Activated CD8-positive, alpha-beta memory T cell treated with anti-CD3 and anti-CD28 coated beads for 36 hours (primary cell): ENCODE data around the gene PTPRM. TPM values are rescaled to one million over a fixed set of nuclear protein-coding genes. Genes with fewer than 3 reads are reported as not detected.

Experiments used
- CTCF ChIA-PET: fragments of 350-600 bp; sonication (Branson Sonifier 250); formaldehyde crosslinking; loops from one replicate; lab custom pipeline; 2021; ENCODE audit warnings: antibody characterized with exemption; lab: Charles Lee
- POLR2A ChIA-PET: fragments of 350-600 bp; sonication (Branson Sonifier 250); formaldehyde crosslinking; loops from one replicate; lab custom pipeline; 2021; ENCODE audit warnings: antibody characterized with exemption; lab: Charles Lee
- total RNA-seq, 2 experiments: library from RNA; stranded (reverse); gene quantifications; one replicate each; pipeline ENCODE4 v1.2.3, GENCODE V29; 2021

The PTPRM gene
- total RNA-seq, 2 experiments from 2014 or later = 3.5 to 4.1 TPM

DNA sequence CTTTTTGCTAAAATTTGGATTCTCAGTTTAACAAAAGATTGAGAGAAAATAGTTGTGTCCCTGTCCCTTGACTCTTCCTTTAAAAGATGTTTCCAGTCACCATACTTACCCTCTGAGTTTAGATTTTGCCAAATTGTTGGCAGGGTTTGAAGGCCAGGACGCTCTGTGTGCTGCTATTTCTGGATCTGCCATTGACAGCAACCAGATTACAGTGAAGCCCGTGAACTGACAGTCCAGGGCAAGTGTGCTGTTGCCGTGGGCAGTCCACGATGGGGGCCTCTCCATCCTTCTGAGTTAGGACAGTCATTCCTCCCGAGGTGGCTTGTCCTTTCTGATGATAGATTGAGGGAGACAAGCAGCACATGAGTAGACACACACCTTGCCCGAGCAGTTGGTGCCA lies 89.9 kb downstream of the PTPRM start:
- CTCF ChIA-PET = no interaction called here
- POLR2A ChIA-PET = no interaction called here

DNA sequence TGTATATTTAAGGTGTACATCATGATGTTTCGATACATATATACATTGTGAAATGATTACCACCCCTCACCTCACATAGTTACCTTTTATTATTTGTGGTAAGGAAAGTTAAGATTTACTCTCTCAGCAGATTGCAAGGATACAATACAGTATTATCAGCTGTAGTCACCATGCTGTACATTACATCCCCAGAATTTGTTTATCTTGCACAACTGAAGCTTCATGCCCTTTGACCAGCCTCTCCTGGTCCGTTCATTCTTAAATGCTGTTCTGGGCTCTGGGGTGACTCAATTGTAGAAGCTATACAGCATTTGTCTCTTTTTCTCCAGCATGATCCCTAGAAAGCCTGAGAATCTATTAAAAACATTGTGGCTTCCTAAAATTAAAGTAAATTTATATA lies 90.8 kb downstream of the PTPRM start:
- ChIA-PET POLR2A (no interaction called here), CTCF (no interaction called here)

DNA sequence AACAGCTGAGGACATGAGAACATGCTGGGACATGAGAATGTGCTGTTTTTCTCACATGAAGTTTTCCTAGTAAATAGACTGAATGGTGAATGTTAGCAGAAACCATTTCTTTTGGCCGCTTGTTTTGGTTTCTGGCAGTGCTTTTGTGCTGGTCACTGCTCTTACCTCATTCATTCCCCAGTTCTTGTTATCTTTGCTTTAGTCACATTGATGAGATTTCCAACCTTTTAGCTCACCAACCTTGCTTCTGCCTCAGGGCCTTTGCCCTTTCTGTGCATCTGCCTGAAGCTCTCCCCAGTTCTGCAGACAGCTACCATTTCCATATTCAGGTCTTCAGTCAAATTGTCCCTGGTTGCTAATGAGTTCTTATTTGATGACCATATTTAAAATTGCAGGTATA lies 91.6 kb downstream of the PTPRM start:
- ChIA-PET POLR2A (no interaction called here), CTCF (no interaction called here)

DNA sequence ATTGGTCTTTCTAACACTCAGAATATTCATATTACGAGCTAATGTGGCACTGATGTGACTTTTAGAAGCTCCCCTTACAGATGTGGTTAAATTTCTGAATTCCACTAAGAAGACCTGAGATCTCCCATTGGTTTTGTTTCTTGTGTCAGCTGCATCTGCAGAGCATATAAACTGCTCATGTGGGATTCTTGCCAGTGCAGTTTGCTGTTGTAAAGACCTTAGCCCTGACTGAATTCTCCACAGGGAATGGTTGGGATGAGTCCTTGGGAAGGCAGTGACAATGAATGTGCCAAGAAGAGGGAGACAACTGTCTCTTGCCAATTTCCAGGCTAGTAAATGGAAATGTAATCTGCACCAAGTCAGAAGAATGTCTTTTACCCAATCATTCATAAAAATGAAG lies 94.1 kb downstream of the PTPRM start:
- CTCF ChIA-PET = no interaction called here
- POLR2A ChIA-PET = no interaction called here

DNA sequence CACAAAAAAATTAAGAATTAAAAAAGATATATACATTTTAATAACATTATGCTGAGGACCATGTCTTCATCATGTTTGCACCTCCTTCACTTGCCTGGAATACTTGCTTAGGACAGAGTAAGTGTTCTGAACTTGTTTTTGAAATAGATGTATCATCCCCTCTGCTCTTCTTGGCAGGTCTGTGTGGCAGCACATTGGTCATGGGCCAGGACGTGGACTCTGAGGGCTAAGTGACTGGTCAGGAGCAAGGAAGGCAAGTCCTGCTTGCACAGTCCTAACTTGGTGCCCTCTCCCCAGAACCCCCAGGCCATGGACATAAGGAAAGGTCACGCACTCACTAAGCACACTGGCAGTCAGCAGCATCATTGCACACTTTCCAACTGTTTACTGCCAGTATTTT lies 95.8 kb downstream of the PTPRM start:
- ChIA-PET POLR2A (no interaction called here), CTCF (no interaction called here)

DNA sequence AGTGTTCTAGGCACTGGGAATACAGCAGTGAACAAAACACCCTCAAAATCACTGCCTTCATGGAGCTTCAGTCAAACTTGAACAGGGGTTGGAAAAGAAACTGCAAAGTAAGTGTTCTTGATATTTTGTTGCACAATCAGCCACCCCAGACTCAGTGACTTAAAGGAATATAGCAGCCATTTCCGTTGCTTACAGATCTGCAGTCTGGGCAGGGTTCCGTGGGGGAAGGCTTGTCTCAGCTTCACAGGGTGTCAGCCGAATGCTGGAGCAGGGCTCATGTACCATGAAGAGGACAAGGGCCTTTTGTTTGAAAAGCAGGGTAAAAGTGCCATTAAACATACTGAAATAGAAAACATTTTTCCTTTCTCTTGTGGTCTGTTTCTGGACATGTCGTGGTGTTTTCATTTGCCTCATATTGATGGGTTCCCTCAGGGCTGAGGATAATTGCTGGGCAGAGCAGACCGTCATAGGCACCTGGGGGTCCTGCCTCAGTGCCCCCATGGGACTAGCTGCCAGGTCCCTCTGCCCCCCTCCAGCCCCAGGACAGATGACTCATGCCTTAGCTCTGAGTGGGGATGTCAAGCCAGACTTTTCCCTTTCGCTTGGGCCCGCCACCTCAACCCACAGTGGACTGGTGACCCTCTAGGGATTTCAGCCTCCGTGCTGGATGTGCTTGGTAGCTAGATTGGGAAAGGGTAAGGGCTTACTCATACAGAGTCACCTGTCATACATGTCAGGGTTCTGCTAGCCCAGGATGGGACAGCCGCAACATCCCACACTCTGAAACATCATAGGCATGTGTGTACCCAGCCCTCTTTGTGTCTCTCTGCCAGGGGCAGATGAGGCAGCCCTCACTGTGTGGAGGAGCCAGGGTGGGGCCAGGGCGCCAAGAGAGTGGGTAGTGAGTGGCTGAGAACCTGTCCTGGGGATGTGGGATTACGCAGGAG lies 96.5 kb downstream of the PTPRM start:
- POLR2A ChIA-PET = no interaction called here
- CTCF ChIA-PET = no interaction called here

DNA sequence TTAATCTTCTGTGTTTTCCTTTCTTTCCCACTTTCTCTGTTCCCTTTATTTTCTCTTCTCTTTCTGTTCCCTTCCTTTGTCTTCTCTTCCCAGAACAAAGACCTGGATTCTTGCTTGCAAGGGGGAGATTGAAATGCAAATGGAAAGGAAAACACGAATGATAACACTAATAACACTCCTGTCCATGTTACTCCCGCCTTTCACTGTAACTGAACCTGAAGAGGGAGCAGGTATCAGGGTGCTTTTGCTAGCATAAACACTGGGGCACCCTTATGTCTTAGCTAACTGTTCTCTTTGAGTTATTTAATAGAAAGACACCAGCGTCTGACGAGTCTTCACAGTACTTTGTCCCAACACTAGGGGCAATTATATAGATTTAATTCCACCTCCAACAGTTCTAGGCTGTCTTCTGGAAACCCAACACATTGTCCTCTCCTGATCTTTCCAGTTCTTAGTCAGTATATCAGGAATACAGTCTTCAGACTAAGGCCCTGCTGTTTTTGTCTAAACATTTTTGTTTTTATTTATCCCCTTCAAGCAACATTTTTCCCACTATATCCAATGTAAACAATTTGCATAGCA lies 99.2 kb downstream of the PTPRM start:
- POLR2A ChIA-PET = no interaction called here
- CTCF ChIA-PET = no interaction called here

DNA sequence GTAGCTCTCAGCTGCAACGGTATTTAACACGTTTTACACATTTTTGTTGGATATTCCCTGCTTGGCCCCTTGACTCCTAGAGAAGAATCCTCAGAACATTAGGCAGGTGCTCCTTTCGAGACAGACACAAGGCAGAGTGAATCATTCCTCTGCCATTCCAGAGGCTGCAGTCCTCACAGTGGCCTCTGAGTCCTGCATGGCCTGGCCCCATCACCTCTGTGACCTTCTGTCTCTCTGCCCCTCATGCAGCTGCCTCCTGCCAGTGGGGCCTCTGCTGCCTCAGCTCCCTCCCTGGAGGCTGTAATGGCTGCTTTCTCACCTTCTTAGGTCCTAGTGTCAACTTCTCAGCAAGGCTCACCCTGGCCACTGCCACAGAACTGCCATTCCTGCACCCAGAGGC lies 101.3 kb downstream of the PTPRM start:
- CTCF ChIA-PET = no interaction called here
- POLR2A ChIA-PET = no interaction called here

DNA sequence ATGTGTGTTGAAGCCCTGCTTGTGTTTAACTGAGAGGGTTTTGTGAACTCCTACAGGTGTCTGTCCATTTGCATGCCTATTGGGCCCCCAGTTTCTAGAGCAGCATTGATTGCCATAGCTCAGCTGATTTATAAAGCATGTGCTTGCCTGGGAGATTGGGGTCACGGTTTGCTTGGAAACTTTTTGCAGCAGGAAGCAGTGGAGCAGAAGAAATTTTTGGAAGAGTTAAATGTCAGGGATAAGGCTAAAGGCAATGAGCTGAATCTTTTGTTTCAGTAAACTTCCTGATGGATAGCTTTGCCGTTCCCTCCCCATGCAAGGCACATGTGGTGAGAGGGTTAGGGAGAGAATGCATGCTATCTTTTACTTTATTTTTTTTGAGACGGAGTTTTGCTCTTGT lies 102.2 kb downstream of the PTPRM start:
- CTCF ChIA-PET = no interaction called here
- POLR2A ChIA-PET = no interaction called here

DNA sequence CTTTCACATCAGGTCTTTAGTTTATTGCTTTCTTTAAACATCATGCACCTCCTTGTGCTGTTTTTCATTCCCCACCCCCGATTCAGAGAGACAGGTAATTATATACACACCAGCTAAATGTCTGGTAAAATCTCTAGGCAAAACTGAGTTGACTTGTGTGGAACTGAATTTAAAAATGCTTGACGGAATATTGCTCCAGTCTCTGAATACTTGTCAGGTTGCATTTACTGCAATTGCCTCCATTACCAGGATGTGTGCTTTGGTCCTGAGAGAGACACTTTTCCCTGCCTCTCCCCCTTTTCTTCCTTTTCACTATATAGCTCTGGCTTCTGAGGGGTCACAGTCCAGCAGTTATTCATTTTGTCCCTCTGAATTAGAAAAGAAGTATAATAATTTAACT lies 104.0 kb downstream of the PTPRM start:
- ChIA-PET POLR2A (no interaction called here), CTCF (no interaction called here)

DNA sequence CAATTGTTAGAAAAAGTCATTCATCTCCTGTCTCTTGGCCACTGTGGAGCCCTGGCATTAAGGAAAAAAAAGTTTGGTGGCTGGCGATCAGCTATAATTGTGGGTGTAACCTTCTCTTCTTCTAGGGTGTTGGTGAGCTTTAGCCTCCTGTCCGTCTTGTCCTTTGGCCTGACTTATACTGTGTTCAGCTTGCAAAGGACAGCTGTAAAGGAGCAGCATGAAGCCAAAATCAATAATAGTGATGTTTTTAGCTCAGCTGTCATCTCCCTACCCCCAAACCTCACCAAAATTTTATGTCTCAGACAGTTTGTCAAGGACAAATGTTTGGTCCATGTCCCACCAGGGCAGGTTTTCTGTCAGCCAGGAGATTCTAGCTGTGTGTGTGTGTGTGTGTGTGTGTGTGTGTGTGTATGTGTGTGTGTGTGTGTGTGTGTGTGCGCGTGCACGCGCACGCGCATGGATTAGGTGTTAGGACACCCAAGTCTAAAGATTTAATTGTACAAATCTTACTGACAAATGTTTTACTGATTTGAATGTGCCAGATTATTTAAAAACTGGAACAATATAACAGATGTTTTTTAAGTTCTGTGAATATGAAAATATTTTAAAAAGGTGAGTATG lies 109.2 kb downstream of the PTPRM start:
- ChIA-PET POLR2A (no interaction called here), CTCF (interaction anchor here (0.5 kb wide), 1 partner anchor 11 kb away, joined by 3 read pairs; no protein-coding TSS in a partner anchor)

DNA sequence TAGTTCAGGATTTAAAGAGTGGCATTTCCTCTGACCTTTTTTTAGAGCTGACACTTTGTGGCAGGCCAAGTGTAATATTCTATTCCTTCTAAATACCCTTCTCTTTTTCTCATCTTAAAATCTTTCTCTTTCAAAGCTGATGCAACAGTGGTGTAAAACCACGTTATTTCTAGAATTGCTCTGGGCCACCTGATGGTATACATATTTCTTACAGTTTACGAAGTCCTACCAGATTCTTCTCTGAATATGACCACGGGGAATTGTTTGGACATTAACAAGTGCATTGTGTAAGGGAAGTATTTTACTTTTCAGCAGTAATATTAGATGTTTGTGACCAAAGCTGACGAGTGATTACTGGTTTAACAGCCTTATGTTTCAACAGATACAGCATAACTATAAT lies 109.9 kb downstream of the PTPRM start:
- ChIA-PET POLR2A (no interaction called here), CTCF (no interaction called here)

DNA sequence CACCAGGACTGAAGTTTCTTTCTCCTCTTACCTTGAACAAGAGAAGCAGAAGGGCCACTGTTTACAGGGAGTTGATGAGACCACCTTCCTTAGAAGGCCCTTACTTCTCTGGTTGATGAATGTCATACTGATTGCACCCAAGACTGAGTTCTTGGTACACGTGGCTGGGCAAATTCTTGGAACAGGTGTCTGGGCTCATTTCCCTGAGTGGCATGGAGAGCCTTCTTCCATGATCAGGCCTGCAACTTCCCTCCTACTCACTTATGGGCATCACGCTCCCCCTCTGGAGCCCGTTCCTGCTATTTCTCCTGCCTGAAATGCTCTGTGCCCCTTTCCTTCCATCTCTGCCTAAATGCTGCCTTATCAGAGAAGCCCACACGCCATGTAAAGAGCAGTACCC lies 110.3 kb downstream of the PTPRM start:
- POLR2A ChIA-PET = no interaction called here
- CTCF ChIA-PET = no interaction called here

DNA sequence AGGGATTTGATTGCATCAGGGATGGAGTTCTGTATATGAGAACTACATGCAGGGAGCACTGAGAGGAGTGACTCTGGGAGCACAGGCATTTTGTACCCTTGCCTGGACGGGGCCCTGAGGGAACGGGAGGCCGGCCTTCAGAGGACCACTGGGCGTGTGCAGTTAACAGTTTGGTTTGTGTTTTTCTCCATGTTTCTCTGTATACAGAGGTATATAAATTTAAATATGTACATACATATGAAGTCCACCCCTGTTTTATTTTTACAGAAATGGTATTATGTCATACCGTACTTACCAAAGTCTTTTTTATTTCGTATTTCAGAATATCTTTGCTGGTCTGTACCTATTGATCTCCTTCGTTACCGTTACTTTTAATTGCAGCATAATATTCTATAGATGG lies 111.3 kb downstream of the PTPRM start:
- ChIA-PET CTCF (no interaction called here), POLR2A (no interaction called here)

DNA sequence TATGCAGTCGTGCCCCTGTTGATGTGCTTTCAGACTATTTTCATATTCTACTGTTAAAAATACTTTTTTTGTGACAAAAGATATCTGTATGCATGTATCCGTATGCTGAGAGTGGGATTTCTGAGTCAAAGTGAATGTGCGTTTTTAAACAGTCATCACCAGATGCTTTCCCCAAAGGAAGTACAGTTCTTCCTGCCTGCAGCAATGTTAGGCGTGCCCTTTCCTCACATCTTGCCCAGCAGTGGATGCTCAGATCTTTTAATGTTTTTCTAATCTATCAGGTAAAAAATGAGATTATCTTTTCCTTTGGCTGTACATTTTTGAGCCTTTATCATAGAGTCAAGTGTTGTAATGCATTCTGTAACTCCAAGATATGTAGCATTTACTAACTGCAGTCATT lies 111.7 kb downstream of the PTPRM start:
- POLR2A ChIA-PET = no interaction called here
- CTCF ChIA-PET = no interaction called here

DNA sequence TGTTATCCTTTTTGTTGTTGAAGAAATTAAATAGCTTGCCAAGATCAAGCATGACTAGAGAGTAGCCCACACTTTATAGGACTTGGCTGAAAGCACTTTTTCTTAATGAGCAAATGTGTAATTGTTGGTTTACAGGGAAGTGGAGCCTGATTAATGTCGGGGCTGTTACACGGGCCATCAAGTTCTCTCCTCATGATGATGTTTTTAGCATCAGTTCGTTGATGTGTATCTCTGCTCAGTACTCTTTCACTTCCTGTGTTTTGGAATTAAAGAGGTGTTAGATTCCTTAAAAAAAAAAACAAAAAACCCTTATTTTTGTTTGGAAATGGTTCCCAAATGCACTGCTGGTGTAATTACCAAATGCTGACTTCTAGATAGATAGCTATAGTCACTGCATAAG lies 114.2 kb downstream of the PTPRM start:
- POLR2A ChIA-PET = no interaction called here
- CTCF ChIA-PET = no interaction called here

DNA sequence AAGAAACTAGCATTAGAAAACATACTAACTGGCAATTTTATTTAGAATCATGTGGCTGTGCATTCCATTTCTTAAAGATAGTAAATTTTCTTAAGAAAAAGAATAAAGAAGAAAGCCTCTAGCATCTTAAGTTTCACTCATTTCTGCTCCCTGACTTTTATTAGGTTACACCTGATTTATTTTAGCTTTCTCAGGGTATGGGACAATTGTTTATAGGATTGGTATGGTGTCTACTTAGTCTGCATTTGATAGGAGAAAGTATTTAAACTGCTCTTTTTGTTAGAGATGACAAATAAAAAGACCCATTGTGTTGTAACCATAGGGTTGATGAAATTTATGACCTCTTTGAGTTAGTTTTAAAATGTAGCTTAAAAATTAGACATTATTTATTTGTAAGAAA lies 115.2 kb downstream of the PTPRM start:
- ChIA-PET CTCF (no interaction called here), POLR2A (no interaction called here)

DNA sequence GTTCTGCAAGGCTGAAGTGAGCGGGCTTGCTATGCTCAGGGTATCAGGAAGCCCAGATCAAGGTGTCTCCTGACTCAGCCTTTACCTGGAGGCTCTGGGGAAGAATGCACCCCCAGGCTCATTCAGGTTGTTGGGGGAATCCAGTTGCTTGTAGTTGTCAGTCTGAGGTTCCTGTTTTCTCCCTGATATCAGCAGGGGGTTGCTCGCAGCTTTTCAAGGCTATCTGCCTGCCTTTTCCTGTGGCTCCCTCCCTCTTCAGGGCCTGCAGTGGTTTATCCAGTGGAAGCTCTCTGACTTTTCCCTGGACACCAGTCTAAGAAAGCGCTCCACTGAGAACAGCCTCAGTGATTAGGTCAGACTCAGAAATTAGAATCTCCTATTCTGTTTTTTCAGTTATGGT lies 116.6 kb downstream of the PTPRM start:
- ChIA-PET CTCF (no interaction called here), POLR2A (no interaction called here)

DNA sequence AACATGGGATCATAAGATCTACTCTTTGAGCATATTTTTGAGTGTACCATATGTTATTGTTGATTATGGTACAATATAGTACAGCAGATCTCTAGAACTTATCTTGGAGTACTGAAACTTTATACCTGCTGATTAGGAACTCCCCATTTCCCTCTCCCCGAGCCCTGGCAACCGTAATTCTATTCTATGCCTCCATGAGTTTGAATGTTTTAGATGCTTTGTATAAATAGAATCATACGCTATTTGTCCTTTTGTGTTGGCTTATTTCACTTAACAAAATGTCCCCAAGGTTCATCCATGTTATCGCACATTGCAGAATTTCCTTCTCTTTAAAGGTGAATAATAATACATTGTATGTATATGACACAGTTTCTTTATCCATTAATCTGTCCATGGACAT lies 117.2 kb downstream of the PTPRM start:
- POLR2A ChIA-PET = no interaction called here
- CTCF ChIA-PET = no interaction called here

DNA sequence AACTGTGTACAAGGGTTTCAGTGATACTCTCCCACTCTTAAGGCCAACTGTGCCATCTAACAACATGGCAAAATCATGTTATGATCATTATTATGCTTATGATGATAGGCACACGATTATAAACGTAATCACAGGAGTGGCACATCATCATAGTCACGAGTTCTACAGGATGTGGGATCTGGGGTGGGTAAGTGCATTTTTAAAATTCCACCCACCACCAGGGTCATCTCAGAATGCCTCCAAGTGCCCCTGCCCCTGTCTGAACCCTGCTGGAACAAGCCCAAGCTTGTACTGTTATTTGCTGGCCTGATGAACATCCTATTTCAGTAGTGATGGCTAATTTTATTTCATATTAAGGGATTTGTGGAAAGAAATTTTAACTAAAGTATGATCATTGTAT lies 117.8 kb downstream of the PTPRM start:
- ChIA-PET CTCF (no interaction called here), POLR2A (no interaction called here)

DNA sequence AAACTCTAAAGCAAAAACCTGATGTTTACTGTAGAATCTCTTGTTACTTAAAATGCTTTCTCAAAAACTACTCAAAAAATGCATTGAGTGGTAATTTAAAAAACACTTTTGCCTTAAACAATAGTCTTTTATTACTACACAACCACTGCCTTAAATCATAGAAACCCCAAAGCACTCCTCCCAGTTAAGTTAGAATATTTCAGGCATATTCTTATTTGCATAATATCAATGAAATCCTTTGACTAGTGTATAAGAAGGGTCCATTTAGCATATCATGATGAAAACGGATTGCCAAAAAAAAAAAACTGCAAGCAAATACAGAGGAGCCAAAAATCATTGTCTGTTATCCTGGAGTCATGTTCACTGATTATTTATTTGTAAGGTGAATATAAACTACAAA lies 119.2 kb downstream of the PTPRM start:
- ChIA-PET CTCF (no interaction called here), POLR2A (no interaction called here)
